ENCODE results near the gene PGBD2.
"Not testable (repeated sequence)": the region's sequence is repeated elsewhere in the genome, so short reads cannot be mapped to it uniquely, and the experiment has no call there.

DNA sequence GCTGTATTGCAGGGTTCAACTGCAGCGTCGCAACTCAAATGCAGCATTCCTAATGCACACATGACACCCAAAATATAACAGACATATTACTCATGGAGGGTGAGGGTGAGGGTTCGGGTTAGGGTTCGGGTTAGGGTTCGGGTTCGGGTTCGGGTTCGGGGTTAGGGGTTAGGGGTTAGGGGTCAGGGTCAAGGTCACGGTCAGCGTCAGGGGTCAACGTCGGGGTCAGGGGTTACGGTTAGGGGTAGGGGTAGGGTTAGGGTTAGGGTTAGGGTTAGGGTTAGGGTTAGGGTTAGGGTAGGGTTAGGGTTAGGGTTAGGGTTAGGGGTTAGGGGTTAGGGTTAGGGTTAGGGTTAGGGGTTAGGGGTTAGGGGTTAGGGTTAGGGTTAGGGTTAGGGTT lies 39.4 kb downstream of the PGBD2 start:
- TF ChIP-seq POLR2AphosphoS5, POLR2A (IDR thresholded peaks at IDR 0.05): not testable (repeated sequence)
- TF ChIP-seq, protein P1, sequence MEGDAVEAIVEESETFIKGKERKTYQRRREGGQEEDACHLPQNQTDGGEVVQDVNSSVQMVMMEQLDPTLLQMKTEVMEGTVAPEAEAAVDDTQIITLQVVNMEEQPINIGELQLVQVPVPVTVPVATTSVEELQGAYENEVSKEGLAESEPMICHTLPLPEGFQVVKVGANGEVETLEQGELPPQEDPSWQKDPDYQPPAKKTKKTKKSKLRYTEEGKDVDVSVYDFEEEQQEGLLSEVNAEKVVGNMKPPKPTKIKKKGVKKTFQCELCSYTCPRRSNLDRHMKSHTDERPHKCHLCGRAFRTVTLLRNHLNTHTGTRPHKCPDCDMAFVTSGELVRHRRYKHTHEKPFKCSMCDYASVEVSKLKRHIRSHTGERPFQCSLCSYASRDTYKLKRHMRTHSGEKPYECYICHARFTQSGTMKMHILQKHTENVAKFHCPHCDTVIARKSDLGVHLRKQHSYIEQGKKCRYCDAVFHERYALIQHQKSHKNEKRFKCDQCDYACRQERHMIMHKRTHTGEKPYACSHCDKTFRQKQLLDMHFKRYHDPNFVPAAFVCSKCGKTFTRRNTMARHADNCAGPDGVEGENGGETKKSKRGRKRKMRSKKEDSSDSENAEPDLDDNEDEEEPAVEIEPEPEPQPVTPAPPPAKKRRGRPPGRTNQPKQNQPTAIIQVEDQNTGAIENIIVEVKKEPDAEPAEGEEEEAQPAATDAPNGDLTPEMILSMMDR (IDR thresholded peaks at IDR 0.05), result not testable (repeated sequence)
